Epithelial cell of proximal tubule (primary cell): ENCODE results near the gene EARS2. TPM values are rescaled to one million over a fixed set of nuclear protein-coding genes. Genes with fewer than 3 reads are reported as not detected.

Experiments
- DNase-seq: peaks from one replicate; pipeline ENCODE4 v3.0.0-alpha.2; 2011; ENCODE audit warnings: low read depth
- H3K4me3 ChIP-seq: 2 replicates; pipeline ENCODE4 v1.5.1; 2011; ENCODE audit warnings: low read depth, mild to moderate bottlenecking, low read length
- CTCF ChIP-seq: conservative IDR thresholded peaks from 2 replicates; pipeline ENCODE4 v1.5.1; 2012; ENCODE audit warnings: low read depth, mild to moderate bottlenecking, low read length
- total RNA-seq: library from RNA; depleted of rRNA; stranded (reverse); fragments of >200 nt; gene quantifications from 2 replicates; pipeline ENCODE4 v1.2.3, GENCODE V29; 2015

The EARS2 gene
- total RNA-seq, 1 donor from 2014 or later = 39.7 TPM

GRCh38 chr16:23506606-23506994, 50.5 kb downstream of the EARS2 start:
- no peak overlapping the region for H3K4me3 ChIP-seq
- no peak for TF ChIP-seq CTCF
- no peak for DNase-seq

- DNase-seq = peak; percentile 12
- peak overlapping the region; percentile 21 for H3K4me3 ChIP-seq
- TF ChIP-seq CTCF = peak; percentile 26
These were observed 51.2 kb downstream of the EARS2 start for GRCh38 chr16:23505671-23506605.

- TF ChIP-seq CTCF = no peak
- peak overlapping the region; percentile 21 for H3K4me3 ChIP-seq
- peak; percentile 38 for DNase-seq
These were observed 51.9 kb downstream of the EARS2 start for GRCh38 chr16:23505180-23505665.

GRCh38 chr16:23504453-23505179, 52.5 kb downstream of the EARS2 start:
- peak; percentile 91 for DNase-seq
- H3K4me3 ChIP-seq = peak overlapping the region; percentile 21
- TF ChIP-seq CTCF = peak; percentile 35

- peak; percentile 36 for DNase-seq
- no peak overlapping the region for H3K4me3 ChIP-seq
- TF ChIP-seq CTCF = no peak
These were observed 53.1 kb downstream of the EARS2 start for GRCh38 chr16:23504076-23504452.

- no peak for TF ChIP-seq CTCF
- H3K4me3 ChIP-seq = no peak overlapping the region
- no peak for DNase-seq
These were observed 54.7 kb downstream of the EARS2 start for GRCh38 chr16:23502466-23502865.
